GM21825 (cell line): Measurements from ENCODE around the gene C2orf74.
A peak's percentile ranks its signal among the peaks of the same experiment; 100 is the strongest.
"Not testable (repeated sequence)": the region's sequence is repeated elsewhere in the genome, so short reads cannot be mapped to it uniquely, and the experiment has no call there.

ENCODE experiments used
- ATAC-seq: cut with Tn5 transposase; IDR thresholded peaks from one replicate; pipeline ENCODE4 v1.9.1; 2021; ENCODE audit warnings: mild to moderate bottlenecking, moderate library complexity; ENCODE audit not compliant: unreplicated experiment

The C2orf74 gene

DNA sequence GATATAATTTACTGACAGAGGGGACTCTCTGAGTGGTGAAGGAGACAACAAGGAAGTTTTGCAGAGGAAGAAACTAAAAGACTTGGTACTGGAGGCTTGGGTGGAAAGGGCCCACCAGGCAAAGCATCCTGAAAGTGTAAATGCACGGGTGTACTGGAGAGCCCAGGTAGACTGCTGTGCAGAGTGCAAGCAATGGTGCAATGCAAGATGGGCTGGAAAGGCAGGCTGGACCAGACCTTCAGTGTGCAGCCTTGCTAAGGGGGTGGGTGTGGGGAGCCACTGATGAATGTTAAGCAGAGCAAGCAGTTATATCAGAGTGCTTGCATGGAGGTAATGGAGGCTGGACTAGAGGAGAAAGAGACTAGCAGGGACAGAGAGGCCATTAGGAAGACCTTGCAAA is 10.7 kb downstream of the C2orf74 start:
- no peak for ATAC-seq

DNA sequence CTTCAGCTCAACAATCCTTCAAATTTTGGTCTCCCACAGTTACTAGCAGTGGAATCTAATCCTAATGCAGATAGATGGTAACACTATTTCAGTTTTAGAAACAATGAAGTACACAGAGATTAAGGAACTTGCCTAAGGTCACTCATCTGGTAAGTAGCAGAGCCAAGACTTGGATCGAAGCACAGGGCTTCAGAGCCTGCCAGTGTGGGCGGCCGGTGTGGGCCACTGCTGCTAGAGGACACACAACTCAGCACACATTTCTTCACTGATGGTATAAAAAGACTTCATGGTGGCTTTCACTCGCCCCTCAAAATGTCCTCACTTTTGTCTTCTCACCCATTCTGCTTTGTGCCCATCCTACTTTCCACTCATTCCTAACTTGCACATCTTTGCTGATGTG is 11.1 kb downstream of the C2orf74 start:
- ATAC-seq: no peak

DNA sequence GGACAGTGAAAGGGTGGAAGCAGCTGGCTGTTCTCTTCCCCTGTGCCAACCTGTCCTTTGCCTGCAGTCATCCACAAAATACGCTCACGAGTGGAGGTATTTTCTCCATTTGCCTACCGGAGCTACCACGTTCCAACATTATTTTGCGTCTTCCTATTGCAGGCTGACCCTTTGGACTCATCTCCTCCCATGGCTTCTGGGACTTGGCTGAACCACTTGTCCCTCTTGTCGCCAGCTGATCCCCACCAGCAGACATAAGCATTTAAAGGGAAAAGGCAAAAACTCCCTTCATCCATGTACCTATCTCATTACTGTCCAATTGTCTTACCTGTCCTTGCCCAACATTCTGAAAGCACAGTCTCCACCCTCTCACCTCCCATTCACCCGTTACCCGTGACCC is 13.0 kb downstream of the C2orf74 start:
- ATAC-seq: no peak

DNA sequence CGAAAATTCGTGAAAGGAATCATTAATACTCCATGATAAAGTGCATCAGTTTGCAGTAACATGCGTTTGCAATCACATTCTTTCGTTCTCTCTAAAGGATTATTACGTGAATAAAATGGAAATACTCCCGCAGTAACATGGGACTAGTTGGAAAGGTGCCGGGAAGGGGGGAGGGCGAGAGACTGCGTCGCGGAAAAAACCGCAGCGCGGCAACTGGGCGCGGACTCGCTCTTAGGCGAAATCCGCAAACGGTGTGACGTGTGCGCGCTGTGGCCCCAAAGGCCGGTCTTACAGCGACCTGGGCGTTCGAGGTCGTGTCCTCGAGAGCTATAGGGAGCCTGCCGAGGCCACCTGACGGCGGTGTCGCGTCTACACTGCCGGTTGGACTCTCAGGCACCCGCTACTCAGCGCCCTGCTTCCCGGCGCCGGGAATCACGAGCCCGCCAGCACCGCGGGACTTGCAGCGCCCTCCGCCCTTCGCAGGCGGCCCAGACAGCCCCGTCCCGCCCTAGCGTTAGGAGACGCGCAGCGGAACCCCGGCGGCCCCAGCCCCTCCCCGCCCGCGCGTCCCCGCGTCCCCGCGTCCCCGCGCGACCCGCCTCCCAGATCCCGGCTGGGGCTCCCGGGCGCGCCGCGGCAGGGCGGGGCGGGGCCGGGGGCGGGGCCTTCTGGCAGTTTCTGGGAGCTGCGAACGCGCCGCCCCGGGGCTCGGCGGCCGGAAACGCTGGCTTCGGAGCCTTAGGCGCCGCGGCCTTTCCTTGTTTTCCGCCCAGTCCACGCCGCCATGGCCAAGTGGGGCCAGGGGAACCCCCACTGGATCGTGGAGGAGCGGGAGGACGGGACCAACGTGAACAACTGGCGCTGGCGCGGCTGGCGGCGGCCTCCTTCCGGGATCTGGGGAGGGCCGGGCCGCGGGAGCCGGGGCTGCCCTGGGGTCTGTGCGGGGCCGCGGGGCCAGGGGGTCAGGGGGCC is 15.1 kb downstream of the C2orf74 start:
- ATAC-seq: peak; percentile 80

DNA sequence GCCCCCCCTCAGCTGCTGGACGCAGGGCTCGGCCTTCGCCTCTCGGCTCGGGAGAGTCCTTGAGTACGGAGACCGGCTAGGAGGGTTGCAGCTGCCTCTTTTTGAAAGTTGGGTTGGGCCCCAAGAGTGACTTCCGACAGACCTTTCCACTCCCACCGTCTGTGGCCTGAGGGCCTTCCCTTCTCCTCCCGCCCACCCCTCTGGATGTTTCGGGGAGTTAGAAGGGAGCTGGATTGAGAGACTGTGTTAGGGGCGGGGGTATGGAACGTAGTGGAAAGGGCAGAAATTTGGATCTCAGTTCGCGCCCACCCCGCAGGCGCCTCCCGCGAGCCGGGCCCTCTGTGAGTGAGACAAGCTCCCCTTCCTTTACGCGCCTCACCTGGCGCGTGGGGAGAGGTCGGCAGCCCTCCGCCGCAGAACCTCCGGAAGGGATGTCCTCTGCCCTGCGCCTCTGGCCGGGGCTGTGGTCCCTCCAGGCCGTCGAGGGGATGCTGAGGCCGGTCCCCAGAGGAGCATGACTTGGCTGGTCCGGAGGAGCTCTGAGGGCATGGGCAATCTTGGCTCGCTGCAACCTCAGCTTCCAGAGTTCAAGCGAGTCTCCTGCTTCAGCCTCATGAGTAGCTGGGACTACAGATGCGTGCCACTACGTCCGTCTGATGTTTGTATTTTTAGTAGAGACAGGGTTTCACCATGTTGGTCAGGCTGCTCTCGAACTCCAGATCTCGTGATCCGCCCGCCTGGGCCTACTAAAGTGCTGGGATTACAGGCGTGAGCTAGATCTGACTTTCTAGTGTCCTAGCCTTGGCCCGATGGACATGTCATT is 15.9 kb downstream of the C2orf74 start:
- peak; percentile 23 for ATAC-seq

DNA sequence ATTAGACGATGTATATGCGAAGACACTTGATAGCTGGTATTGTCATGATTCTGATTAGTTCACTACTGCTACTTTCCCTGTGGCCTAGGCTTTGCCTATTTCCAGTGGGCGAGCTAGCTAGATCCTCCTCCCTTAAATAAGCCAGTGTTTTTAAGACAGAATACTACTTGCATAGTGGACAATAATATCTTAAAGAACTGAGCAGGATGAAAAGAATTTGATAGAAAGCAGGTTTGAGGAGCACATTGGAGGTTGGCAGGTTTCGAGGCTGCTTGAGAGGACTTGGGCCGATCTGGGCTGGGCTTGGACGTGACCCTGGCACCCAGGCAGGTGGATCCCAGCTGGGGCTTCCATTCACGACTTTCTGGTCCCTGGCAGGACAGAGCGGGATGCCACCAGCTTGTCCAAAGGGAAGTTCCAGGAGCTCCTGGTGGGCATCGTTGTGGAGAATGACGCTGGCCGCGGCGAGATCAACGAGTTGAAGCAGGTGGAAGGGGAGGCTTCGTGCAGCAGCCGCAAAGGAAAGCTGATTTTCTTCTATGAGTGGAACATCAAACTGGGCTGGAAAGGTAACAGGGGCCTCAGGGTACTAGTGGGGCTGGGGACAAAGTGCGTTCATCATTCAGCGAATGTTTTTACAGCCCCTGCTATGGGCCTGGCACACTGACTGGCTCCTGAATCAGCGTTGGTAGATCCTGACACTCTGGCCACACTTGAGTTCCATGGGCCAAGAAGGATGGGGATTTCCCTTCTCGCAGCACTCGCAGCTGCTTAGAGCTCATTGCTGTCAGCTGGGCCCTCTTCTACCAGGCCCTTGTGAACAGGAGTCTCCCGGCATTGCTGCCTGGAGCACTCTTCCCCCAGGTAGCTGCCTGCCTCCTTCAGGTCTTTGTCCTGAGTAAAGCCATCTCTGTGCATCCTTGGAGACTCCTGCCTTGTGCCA is 16.9 kb downstream of the C2orf74 start:
- no peak for ATAC-seq

DNA sequence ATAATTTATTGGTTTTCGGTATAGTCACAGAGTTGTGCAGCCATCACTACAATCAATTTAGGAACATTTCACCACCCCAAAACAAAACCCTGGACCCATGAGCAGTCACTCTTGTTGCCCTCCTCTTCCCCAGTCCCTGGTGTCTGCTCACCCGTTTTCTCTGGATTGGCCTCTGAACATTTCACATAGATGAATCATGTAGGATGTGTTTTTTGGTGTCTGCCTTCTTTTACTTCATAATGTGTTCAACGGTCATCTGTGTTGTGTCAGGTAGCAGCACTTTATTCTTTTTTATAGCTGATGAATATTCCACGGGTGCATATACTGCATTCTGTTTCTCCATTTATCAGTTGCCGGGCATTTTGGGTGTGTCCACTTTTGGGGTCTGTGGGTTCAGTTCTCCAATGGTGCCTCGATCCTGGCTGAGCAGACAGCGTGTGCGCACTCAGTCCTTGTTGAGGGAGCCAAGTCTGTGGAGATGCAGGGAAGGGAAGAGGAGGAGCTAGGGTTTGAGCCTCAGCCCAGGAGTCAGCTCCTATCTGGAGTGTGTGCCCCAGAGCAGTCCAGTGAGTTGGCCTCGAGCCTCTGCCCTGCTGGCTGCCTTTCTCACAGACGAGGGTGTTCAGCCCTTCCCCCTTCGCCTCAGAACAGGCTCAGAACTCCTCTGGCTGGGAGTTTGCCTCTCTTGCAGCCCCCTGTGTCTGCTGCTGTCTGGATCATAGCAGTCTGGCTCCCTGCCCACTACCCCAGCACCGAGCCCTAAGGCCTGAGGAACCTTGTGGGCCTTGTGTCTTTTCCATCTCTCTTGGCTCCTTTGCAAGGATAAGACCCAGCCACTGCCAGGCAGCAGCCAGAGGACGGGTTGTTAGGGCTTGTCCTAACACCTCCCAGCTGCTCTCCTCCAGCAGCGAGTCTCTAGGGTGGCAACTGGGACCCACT is 18.0 kb downstream of the C2orf74 start:
- no peak for ATAC-seq

DNA sequence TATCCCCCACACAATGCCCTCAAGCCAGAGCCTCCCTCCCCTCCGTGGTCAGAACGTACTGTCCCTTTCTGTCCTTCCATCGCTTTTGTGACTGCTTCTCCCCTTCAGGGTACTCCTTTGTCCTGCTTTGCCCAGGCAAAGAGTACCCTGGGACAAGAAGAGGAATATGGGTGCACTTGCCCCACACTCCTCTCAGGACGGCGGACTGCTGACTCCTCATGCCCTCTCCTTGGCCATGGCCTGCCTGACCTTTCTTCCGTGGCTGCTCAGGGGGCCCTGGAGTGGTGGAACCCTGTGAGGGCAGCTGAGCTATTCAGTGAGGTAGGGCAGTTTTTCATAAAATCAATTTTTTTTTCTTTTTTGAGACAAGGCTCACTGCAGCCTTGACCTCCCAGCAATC is 18.7 kb downstream of the C2orf74 start:
- no peak for ATAC-seq

DNA sequence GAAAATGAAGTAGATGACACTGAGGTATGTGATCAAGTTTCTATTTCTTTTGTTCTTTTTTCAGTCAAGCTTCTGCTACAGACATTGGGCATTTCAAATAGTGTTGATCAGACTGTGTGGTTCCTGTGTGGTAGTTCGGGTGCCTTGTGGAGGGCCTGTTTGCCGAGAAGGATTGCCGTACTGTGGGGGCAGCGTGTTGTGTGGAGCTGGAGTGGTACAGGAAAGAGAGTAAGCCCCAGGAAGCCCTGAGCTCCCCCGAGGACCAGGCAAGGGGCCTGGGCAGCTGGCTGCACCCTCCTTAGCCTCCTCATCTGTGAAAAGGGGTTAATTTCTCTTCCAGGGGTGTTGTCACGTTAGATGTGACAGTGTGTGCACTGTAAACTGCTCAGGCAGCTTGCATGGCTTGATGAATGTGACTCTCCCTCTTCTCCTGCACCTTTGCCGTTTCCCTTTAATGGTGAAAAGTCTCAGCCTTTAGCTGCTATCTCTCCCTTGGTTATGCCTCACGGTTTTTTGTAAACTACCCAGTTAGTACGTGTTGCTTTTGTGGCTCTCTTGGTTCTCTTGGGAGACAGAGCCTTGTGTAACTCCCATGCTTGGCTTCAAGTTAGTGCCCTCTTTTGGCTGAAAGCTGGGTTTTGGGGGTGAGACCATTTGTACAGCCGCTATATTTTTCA is 19.5 kb downstream of the C2orf74 start:
- ATAC-seq: no peak

DNA sequence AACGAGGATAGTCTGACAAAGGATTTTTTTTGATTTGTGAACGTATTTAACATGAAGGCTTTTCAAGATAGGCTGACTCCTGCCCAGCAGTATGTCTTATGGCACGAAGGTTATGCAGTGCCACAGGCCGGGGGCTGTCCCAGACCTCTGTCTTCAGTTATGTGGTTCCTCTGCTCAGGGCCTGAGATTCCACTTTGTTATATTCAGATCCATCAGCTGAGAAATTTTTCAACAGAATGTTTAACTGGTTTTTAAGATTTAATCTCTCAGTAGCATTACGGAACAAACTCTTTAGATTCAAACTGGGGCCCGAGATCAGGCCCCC is 20.0 kb downstream of the C2orf74 start:
- ATAC-seq: no peak

DNA sequence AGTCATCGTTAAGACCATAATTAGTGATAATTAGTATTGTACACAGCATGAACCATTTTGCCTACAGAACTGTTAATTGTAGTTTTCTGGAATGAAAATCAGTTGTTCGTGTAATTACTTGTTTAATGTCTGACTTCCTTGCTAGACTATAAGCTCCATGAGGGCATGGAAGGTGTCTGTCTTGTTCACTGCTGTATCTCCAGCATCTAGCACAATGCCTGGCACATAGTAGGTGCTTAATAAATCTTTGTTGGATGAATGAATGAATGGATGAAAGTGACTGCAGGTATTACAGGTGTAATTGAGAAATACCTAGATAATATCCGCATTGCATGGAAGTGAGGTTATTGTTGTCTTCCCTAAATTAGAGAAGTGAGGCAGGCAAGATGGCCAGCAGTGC is 21.8 kb downstream of the C2orf74 start:
- no peak for ATAC-seq

DNA sequence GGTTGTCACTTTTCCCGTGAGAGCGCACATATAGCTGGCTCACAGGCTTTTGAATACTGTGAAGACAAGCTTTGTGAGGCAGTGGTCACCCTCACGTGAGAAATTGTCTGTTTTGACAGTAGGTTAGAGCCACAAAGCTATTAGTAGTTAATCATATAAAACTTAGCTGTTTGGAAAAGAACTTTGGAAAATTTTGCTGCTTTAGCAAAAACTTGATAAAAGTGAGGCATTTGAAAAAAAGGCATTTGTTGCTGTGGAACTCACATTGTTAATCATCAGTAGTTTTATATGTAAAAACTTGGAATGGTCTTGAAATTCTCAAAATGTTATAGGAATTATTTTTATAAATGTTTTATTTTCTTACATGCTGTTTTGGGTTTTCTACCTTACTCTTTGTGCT is 22.3 kb downstream of the C2orf74 start:
- ATAC-seq: no peak

DNA sequence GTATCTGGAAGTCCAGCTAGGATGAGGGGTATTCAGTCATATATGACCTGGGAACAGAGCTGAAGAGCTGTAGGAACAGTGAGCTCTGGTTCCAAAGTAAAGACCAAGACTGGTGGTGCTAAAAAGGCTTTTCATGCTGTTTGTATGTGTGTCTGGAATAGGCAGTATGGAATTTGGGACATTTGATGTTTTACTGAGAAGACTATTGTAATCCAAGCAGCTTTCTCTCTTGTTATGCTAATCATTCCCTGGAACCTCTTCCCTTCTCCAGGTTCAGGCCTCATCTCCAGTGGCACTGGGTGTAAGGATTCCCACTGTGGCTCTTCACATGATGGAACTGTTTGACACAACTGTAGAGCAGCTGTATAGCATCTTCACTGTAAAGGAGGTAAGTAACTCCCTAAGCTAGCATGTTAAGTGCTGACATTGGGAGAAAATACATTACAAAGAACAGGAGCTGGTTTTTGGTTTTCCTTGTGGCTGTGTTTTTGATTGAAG is 23.3 kb downstream of the C2orf74 start:
- no peak for ATAC-seq

DNA sequence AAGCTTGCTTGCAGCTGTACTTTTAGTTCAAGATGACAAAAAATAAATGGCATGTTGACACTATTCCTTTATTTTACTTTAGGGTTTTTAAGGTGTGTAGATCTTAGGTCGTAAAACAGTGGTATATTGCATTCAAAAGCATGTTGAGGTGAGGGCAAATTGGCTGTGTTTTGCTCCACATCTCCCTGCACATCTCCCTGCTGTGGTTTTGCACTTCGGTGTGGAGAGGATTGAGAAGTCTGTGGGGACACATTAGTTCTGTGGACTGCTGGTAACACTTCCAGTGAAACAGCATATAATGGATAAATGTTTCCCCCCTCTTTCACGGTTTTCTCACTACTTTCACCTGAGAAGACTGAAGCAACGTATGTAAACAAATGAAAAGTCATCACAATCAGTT is 25.1 kb downstream of the C2orf74 start:
- no peak for ATAC-seq

DNA sequence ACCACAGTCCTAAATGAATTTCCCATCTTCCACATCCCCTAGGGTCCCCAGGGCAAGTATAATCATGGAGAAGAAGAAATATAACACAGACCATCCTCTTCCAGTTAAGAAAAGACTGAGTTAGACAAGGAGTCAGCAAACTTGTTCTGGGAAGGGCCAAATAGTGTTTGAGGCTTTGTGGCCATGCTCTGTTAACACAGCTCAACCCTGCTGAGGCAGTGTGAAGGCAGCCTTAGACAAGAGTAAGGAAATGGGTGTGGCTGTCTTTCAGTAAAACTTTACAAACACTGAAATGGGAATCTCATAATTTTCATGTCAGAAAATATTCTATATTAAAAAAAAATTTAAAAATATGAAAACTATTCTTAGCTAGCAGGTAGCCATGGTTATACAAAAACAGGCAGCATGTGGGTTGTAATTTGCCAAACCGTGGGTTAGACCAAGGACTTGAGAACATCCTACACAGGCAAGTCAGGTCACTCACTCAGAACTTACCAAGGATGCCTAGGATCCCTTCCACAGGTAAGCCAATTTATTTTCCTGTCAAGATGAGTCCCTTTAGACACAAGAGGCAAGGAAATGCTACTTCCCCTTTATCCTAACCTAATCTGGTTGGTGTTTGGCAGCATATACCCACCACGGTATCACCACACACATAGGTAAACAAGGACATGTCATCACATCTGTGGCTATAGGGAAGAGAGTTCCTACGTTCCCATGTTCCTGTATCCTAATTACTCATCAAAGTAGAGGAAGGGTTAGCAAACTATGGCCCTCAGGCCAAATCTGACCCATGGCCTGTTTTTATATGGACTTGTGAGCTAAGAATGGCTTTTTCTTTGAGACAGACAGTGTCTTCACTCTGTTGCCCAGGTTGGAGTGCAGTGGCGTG is 31.9 kb downstream of the C2orf74 start:
- ATAC-seq: no peak

DNA sequence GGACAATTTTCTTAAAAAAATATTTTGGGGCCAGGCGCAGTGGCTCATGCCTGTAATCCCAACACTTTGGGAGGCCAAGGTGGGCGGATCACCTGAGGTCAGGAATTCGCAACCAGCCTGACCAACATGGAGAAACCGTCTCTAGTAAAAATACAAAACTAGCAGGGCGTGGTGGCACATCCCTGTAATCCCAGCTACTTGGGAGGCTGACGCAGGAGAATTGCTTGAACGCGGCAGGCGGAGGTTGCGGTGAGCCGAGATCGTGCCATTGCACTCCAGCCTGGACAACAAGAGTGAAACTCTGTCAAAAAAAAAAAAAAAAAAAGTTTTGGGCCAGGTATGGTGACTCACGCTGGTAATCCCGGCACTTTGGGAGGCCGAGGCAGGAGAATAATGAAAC is 32.7 kb downstream of the C2orf74 start:
- not testable (repeated sequence) for ATAC-seq

DNA sequence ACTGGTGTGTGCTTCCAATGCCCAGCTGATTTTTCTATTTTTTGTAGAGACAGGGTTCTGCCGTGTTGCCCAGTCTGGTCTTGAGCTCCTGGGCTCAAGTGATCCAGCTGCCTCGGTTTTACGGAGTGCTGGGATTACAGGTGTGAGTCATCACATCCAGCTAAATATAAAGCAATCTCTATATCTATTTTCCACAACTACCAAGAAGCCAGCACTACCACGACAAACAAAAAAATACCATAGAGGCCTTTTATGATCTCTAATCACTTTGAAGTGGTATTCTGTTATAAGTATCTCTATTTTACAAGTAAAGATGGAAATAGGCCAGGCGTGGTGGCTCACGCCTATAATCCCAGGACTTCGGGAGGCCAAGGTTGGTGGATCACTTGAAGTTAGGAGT is 34.7 kb downstream of the C2orf74 start:
- no peak for ATAC-seq

DNA sequence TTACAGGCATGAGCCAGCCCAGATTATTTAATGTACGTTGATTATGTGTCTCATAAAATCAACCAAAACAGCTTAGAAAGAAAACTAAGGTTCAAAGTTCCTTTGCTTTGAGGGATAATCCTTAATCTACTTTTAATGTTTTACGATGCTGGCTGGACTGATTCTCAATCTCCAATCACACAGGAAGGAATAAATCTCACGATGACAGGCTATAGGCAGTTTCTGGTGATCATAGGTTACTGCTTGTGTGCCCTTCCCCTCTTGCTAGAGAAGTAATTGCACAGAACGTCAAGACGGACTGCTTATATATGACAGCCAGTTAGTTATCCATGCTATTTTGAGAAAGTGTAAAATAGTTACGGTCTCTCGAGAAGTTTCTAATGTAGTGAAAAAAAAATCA is 43.1 kb downstream of the C2orf74 start:
- ATAC-seq: no peak
